HepG2 (cell line): Measurements from ENCODE around the gene DHTKD1.

Experiments used
- NONO ChIP-seq, 2 experiments: fragments of 450-650 bp in 1 of 2; sonication (generic) in 1 of 2; formaldehyde crosslinking in 1 of 2; IDR thresholded peaks in 1 of 2; conservative IDR thresholded peaks in 1 of 2; 2 replicates each; pipeline versions ENCODE4 v1.6.1 to v1.8.0; 2017 to 2022; ENCODE audit warnings: mild to moderate bottlenecking in 1 of 2, missing genetic modification reagents in 1 of 2, moderate library complexity in 1 of 2
- TF ChIP-seq, protein P1 (sequence below): sonication (generic); formaldehyde crosslinking; IDR thresholded peaks from 2 replicates; pipeline ENCODE4 v1.5.1; 2020; ENCODE audit warnings: missing genetic modification reagents, mild to moderate bottlenecking, borderline replicate concordance

- TF ChIP-seq, protein P1, sequence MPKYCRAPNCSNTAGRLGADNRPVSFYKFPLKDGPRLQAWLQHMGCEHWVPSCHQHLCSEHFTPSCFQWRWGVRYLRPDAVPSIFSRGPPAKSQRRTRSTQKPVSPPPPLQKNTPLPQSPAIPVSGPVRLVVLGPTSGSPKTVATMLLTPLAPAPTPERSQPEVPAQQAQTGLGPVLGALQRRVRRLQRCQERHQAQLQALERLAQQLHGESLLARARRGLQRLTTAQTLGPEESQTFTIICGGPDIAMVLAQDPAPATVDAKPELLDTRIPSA, result no peak
- TF ChIP-seq NONO (IDR thresholded peaks at IDR 0.05), result no peak
- no peak for TF ChIP-seq NONO (CRISPR knock-in tag; conservative IDR thresholded peaks at IDR 0.05)
Measured at GRCh38 chr10:12113627-12114026, 44.9 kb downstream of the DHTKD1 start.
